Thyroid gland (tissue), 4 donors: ENCODE results near the gene SLCO2B1.

Source experiments
- POLR2A ChIP-seq, 2 donors: fragments of 450-650 bp; IDR thresholded peaks; one replicate each; pipeline ENCODE4 v1.6.1; 2017; ENCODE audit warnings: antibody characterized with exemption in 2 of 2, mild to moderate bottlenecking in 2 of 2, moderate library complexity in 1 of 2
- TF ChIP-seq, protein P1 (sequence below), 6 experiments: fragments of 200-600 bp in 3 of 6; fragments of 450-650 bp in 3 of 6; sonication (generic) in 3 of 6; IDR thresholded peaks; one replicate each; pipeline ENCODE4 v1.5.1; 2016 to 2019; ENCODE audit warnings: antibody characterized with exemption in 6 of 6, mild to moderate bottlenecking in 2 of 6, inconsistent platforms in 1 of 6, moderate library complexity in 1 of 6

DNA sequence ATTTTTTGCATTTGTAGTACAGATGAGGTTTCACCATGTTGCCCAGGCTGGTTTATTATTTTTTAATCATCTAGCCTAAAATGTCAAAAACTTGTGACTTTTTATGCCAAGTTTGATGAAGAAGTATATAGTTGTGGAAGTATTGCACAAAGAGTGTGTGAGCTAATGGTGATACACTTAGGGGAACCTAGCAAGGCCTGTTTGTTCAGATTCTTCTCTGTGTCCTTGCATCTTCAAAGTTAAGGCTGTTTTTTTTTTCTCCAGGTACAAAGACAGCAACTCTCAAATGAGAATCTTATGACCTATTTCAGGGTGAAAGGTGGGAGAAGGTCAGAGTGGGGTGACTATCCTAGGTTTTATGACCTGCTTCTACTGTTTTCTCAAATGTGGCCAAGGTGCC lies 7.3 kb downstream of the SLCO2B1 start:
- TF ChIP-seq, protein P1, sequence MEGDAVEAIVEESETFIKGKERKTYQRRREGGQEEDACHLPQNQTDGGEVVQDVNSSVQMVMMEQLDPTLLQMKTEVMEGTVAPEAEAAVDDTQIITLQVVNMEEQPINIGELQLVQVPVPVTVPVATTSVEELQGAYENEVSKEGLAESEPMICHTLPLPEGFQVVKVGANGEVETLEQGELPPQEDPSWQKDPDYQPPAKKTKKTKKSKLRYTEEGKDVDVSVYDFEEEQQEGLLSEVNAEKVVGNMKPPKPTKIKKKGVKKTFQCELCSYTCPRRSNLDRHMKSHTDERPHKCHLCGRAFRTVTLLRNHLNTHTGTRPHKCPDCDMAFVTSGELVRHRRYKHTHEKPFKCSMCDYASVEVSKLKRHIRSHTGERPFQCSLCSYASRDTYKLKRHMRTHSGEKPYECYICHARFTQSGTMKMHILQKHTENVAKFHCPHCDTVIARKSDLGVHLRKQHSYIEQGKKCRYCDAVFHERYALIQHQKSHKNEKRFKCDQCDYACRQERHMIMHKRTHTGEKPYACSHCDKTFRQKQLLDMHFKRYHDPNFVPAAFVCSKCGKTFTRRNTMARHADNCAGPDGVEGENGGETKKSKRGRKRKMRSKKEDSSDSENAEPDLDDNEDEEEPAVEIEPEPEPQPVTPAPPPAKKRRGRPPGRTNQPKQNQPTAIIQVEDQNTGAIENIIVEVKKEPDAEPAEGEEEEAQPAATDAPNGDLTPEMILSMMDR (IDR thresholded peaks at IDR 0.05), result no peak
- TF ChIP-seq POLR2A (IDR thresholded peaks at IDR 0.05), result no peak
